ENCODE measurements around the gene GOLGA6L9.
"Not testable (repeated sequence)": the region's sequence is repeated elsewhere in the genome, so short reads cannot be mapped to it uniquely, and the experiment has no call there.

GOLGA6L9 gene

DNA sequence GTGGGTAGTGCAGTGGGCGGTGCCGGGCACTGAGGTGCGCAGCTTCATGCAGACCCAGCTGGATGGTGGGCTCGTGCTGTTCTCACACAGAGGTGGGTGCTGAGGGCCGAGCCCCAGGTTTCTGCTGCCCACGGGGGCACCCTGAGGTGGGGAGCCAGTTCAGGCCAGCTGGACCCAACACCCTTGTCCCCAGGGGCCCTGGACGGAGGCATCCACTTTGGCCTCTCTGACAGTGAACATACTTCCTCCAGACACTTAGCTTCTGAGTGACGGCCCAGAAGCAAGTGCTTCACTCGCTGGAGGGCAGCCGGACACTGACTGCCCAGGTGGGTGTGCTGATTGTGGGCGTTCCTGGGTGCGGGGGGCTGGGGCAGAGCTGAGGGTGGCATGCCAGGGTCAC is 39.8 kb downstream of the GOLGA6L9 start:
- not testable (repeated sequence) for DNase-seq

GRCh38 chr15:82472269-82472982 is 42.8 kb downstream of the GOLGA6L9 start:
- DNase-seq: not testable (repeated sequence)

- DNase-seq: not testable (repeated sequence)
These were observed 45.1 kb downstream of the GOLGA6L9 start for GRCh38 chr15:82474596-82475325.

GRCh38 chr15:82475345-82475967 is 45.8 kb downstream of the GOLGA6L9 start:
- not testable (repeated sequence) for DNase-seq

- not testable (repeated sequence) for DNase-seq
These were observed 47.2 kb downstream of the GOLGA6L9 start for GRCh38 chr15:82476697-82477342.

DNA sequence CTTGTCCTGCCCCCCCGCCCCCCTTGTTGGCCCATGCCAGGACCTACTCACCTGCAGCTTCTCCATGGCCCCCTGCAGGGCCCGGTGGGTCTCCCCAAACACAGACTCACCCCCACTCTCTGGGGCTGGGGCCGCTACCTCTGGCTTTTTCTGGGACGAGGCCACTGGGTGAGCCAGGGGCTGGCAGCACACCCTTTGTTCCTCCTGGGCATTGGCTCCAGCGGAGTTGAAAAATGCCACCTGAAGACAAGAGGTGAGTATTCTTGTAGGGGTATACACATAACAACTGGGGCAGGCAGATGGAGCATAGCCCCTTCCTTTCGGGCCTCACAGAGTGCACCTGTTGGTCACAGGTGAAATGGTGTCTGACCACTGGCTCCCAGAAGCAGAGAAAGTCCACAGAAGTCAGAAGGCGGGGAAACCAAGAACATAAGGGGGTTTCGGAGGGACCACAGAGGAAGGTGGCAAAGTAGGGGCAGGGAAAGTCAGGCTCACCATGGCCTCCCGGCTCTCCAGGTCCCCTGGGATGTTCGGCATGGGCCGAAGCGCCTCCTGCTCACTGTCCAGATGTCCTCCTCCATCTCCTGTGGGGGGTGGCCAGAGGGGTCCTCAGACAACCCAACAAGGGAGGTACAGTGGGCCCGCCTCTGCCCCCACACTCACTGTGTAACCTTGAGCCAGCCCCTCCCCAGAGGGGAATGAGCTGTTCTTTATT is 47.9 kb downstream of the GOLGA6L9 start:
- DNase-seq: not testable (repeated sequence)
